IMR-90 (cell line): ENCODE measurements around the gene ADGRF5. TPM values are rescaled to one million over a fixed set of nuclear protein-coding genes. Genes with fewer than 3 reads are reported as not detected.

Experiments used
- ATAC-seq: fragments of 200-7000 bp; cut with Tn5 transposase; 2 replicates; pipeline ENCODE4 v1.9.1; 2020; ENCODE audit warnings: low read depth, mild to moderate bottlenecking, moderate library complexity
- BruUV-seq: library from RNA; stranded (reverse); fragments of 400-500 nt; replicated peaks from 2 replicates; lab custom pipeline; 2021; lab: Mats Ljungman, UMichigan
- CTCF ChIA-PET: fragments of 300-600 bp; formaldehyde crosslinking; extraction: SDS; loops from one replicate; lab custom pipeline; 2021; ENCODE audit warnings: antibody characterized with exemption; lab: Yijun Ruan, JAX
- POLR2A ChIA-PET: fragments of 300-600 bp; sonication (Branson Sonifier 250); formaldehyde crosslinking; loops from one replicate; lab custom pipeline; 2022; ENCODE audit warnings: antibody characterized with exemption; ENCODE audit not compliant: unreplicated experiment; lab: Charles Lee
- DNase-seq: peaks from one replicate; pipeline ENCODE4 v3.0.0; 2013
- H2AFZ ChIP-seq: replicated peaks from 2 replicates; pipeline ENCODE3; 2013; ENCODE audit warnings: low read length, mild to moderate bottlenecking; ENCODE audit not compliant: poor library complexity
- H2AK5ac ChIP-seq: 2 replicates; pipeline ENCODE4 v1.6.1; 2013; ENCODE audit warnings: low read depth, low read length, inconsistent platforms
- H2AK9ac ChIP-seq: replicated peaks from 2 replicates; pipeline ENCODE3; 2013; ENCODE audit warnings: mild to moderate bottlenecking, low read depth, low read length, moderate library complexity; ENCODE audit not compliant: poor library complexity
- H2BK120ac ChIP-seq: 2 replicates; pipeline ENCODE4 v1.6.1; 2013; ENCODE audit warnings: low read depth, low read length, inconsistent platforms
- H2BK15ac ChIP-seq: 3 replicates; pipeline ENCODE4 v1.6.1; 2013; ENCODE audit warnings: low read depth, low read length, inconsistent platforms
- H2BK20ac ChIP-seq: 2 replicates; pipeline ENCODE4 v1.6.1; 2013; ENCODE audit warnings: low read depth, mild to moderate bottlenecking, inconsistent platforms, low read length, moderate library complexity
- H2BK5ac ChIP-seq: 2 replicates; pipeline ENCODE4 v1.6.1; 2013; ENCODE audit warnings: mild to moderate bottlenecking, low read depth, low read length, inconsistent platforms; ENCODE audit not compliant: poor library complexity, severe bottlenecking
- H3K14ac ChIP-seq: replicated peaks from 2 replicates; pipeline ENCODE4 v1.6.1; 2013; ENCODE audit warnings: low read depth, low read length, inconsistent platforms
- H3K18ac ChIP-seq: 2 replicates; pipeline ENCODE4 v1.6.1; 2013; ENCODE audit warnings: low read depth, low read length, control low read depth
- H3K23ac ChIP-seq: 2 replicates; pipeline ENCODE4 v1.6.1; 2013; ENCODE audit warnings: low read depth, low read length, inconsistent platforms
- H3K27ac ChIP-seq: 2 replicates; pipeline ENCODE4 v1.5.1; 2013; ENCODE audit warnings: mild to moderate bottlenecking, control low read depth, low read length; ENCODE audit not compliant: insufficient read depth
- H3K27me3 ChIP-seq: 2 replicates; pipeline ENCODE4 v1.6.1; 2013; ENCODE audit warnings: low read length; ENCODE audit not compliant: control insufficient read depth, insufficient read depth
- H3K36me3 ChIP-seq: 2 replicates; pipeline ENCODE4 v1.6.1; 2013; ENCODE audit warnings: low read length, mixed read lengths; ENCODE audit not compliant: control insufficient read depth, insufficient read depth
- H3K4ac ChIP-seq: 2 replicates; pipeline ENCODE4 v1.6.1; 2013; ENCODE audit warnings: low read depth, low read length, inconsistent platforms
- H3K4me1 ChIP-seq: 2 replicates; pipeline ENCODE4 v1.6.1; 2013; ENCODE audit warnings: low read length, mixed read lengths; ENCODE audit not compliant: control insufficient read depth, insufficient read depth
- H3K4me2 ChIP-seq: 2 replicates; pipeline ENCODE4 v1.6.1; 2013; ENCODE audit warnings: low read depth, mild to moderate bottlenecking, control low read depth, low read length, moderate library complexity
- H3K4me3 ChIP-seq: 2 replicates; pipeline ENCODE4 v1.5.1; 2013; ENCODE audit warnings: low read depth, mild to moderate bottlenecking, control low read depth, low read length, moderate library complexity; ENCODE audit not compliant: insufficient read depth
- H3K56ac ChIP-seq: 2 replicates; pipeline ENCODE4 v1.6.1; 2013; ENCODE audit warnings: low read length, inconsistent platforms; ENCODE audit not compliant: insufficient read depth; ENCODE audit errors: extremely low read depth
- H3K79me1 ChIP-seq, 2 experiments: 2 replicates each; pipeline ENCODE4 v1.6.1; 2013; ENCODE audit warnings: low read length in 2 of 2, inconsistent platforms in 1 of 2, low read depth in 1 of 2
- H3K9ac ChIP-seq: 2 replicates; pipeline ENCODE4 v1.6.1; 2013; ENCODE audit warnings: low read depth, low read length, control low read depth
- H3K9me1 ChIP-seq: 2 replicates; pipeline ENCODE4 v1.6.1; 2013; ENCODE audit warnings: low read length, inconsistent platforms; ENCODE audit not compliant: insufficient read depth
- H3K9me3 ChIP-seq: 2 replicates; pipeline ENCODE4 v1.6.1; 2013; ENCODE audit warnings: low read length; ENCODE audit not compliant: control insufficient read depth, insufficient read depth
- H4K20me1 ChIP-seq: 2 replicates; pipeline ENCODE4 v1.6.1; 2013; ENCODE audit warnings: low read length, inconsistent platforms; ENCODE audit not compliant: insufficient read depth
- H4K5ac ChIP-seq: 2 replicates; pipeline ENCODE4 v1.6.1; 2013; ENCODE audit warnings: mild to moderate bottlenecking, low read depth, low read length, control low read depth
- H4K8ac ChIP-seq, 2 experiments: 2 replicates each; pipeline ENCODE4 v1.6.1; 2013; ENCODE audit warnings: low read depth in 2 of 2, low read length in 2 of 2, control low read depth in 1 of 2, inconsistent platforms in 1 of 2
- H4K91ac ChIP-seq: 2 replicates; pipeline ENCODE4 v1.6.1; 2013; ENCODE audit warnings: low read depth, low read length, inconsistent platforms; ENCODE audit not compliant: insufficient read depth
- BHLHE40 ChIP-seq: fragments of 150-350 bp; IDR thresholded peaks from 2 replicates; pipeline ENCODE4 v1.6.1; 2016; ENCODE audit warnings: mild to moderate bottlenecking, low read depth, low read length
- CEBPB ChIP-seq: IDR thresholded peaks from 2 replicates; pipeline ENCODE4 v1.6.1; 2012; ENCODE audit warnings: low read depth, low read length, improper control_type of control experiment
- CHD1 ChIP-seq: IDR thresholded peaks from 2 replicates; pipeline ENCODE4 v1.6.1; 2012; ENCODE audit warnings: low read depth, low read length, improper control_type of control experiment
- CTCF ChIP-seq: conservative IDR thresholded peaks from 2 replicates; pipeline ENCODE4 v1.5.1; 2012; ENCODE audit warnings: mild to moderate bottlenecking, low read depth, low read length, improper control_type of control experiment
- ELK1 ChIP-seq: fragments of 150-350 bp; IDR thresholded peaks from 2 replicates; pipeline ENCODE4 v1.6.1; 2016; ENCODE audit warnings: low read depth, mild to moderate bottlenecking, low read length, moderate library complexity, borderline replicate concordance
- FOS ChIP-seq: fragments of 150-350 bp; IDR thresholded peaks from 2 replicates; pipeline ENCODE4 v1.6.1; 2016; ENCODE audit warnings: low read depth, low read length
- MAFK ChIP-seq: IDR thresholded peaks from 2 replicates; pipeline ENCODE4 v1.6.1; 2012; ENCODE audit warnings: low read depth, low read length, improper control_type of control experiment
- MAZ ChIP-seq: IDR thresholded peaks from 2 replicates; pipeline ENCODE4 v1.6.1; 2012; ENCODE audit warnings: low read depth, mild to moderate bottlenecking, low read length, improper control_type of control experiment, moderate library complexity, borderline replicate concordance
- MXI1 ChIP-seq: IDR thresholded peaks from 2 replicates; pipeline ENCODE4 v1.6.1; 2012; ENCODE audit warnings: low read depth, mild to moderate bottlenecking, low read length, moderate library complexity, borderline replicate concordance
- NFE2L2 ChIP-seq: fragments of 150-350 bp; IDR thresholded peaks from 2 replicates; pipeline ENCODE4 v1.6.1; 2016; ENCODE audit warnings: low read depth, mild to moderate bottlenecking, low read length
- POLR2A ChIP-seq: IDR thresholded peaks from 2 replicates; pipeline ENCODE4 v1.6.1; 2012; ENCODE audit warnings: mild to moderate bottlenecking, low read depth, low read length
- RAD21 ChIP-seq: IDR thresholded peaks from 2 replicates; pipeline ENCODE4 v1.6.1; 2012; ENCODE audit warnings: low read length, improper control_type of control experiment
- RCOR1 ChIP-seq: IDR thresholded peaks from 2 replicates; pipeline ENCODE4 v1.6.1; 2012; ENCODE audit warnings: mild to moderate bottlenecking, low read length, improper control_type of control experiment; ENCODE audit not compliant: insufficient replicate concordance
- RFX5 ChIP-seq: IDR thresholded peaks from 2 replicates; pipeline ENCODE4 v1.8.0; 2012; ENCODE audit warnings: low read depth, mild to moderate bottlenecking, low read length, moderate library complexity
- SMC3 ChIP-seq: fragments of 150-350 bp; IDR thresholded peaks from 2 replicates; pipeline ENCODE4 v1.6.1; 2016; ENCODE audit warnings: low read depth, mild to moderate bottlenecking, antibody characterized with exemption, low read length, moderate library complexity
- USF2 ChIP-seq: fragments of 150-350 bp; IDR thresholded peaks from 2 replicates; pipeline ENCODE4 v1.6.1; 2017; ENCODE audit warnings: mild to moderate bottlenecking, antibody characterized with exemption, low read length, low read depth
- WGBS, 2 experiments: methylation state at CpG; one replicate each; pipeline versions ENCODE4 v1.1.5 to v1.1.7; 2013; ENCODE audit warnings: missing lambda C conversion rate in 2 of 2; ENCODE audit not compliant: insufficient read length in 1 of 2; ENCODE audit errors: extremely low coverage in 2 of 2; 5-methylcytosine and 5-hydroxymethylcytosine counted together
- dilution Hi-C: fragments of 300-500 bp; cut with HindIII; formaldehyde crosslinking; loops from one replicate; pipeline ENCODE4 v1.14.3; 2018; ENCODE audit warnings: low sequenced_read_pairs; ENCODE audit not compliant: unreplicated experiment
- in situ Hi-C: fragments of 300-500 bp; cut with MboI; formaldehyde crosslinking; loops from 3 replicates; pipeline ENCODE4 v1.14.3; 2019; ENCODE audit warnings: low sequenced_read_pairs, inconsistent platforms, mixed read lengths
- intact Hi-C: fragments of 100-400 bp; cut with micrococcal nuclease; formaldehyde crosslinking; loops from 2 replicates; pipeline ENCODE4 v1.10.0; 2022
- polyA plus RNA-seq, 3 experiments: library from polyadenylated mRNA; depleted of rRNA; stranded (reverse); fragments of >200 nt; gene quantifications; 2 replicates each; pipeline ENCODE4 v1.2.3, GENCODE V29; 2012; ENCODE audit warnings: low replicate concordance in 1 of 3
- total RNA-seq: library from RNA; depleted of rRNA; stranded (reverse); fragments of >200 nt; gene quantifications from 2 replicates; pipeline ENCODE4 v1.2.3, GENCODE V29; 2012

ADGRF5 gene
- total and polyA plus RNA-seq, 2 of the 4 experiments (the other 2 are of a cell fraction) = not detected

GRCh38 chr6:46937642-46938041, 15.9 kb upstream of the ADGRF5 start:
- Histone ChIP-seq H3K36me3 (no peaks in the 10 kb centered on the region), H2BK20ac (no peak overlapping the region), H3K27ac (no peak overlapping the region), H3K79me1 (no peaks in the 10 kb centered on the region), H4K20me1 (no peaks in the 10 kb centered on the region), H3K56ac (no peak overlapping the region), H3K4me3 (no peak overlapping the region), H3K27me3 (no peaks in the 10 kb centered on the region), H2BK5ac (no peak overlapping the region), H3K4ac (no peak overlapping the region), H3K14ac (no peak overlapping the region), H3K4me1 (no peaks in the 10 kb centered on the region), H3K9me3 (no peaks in the 10 kb centered on the region), H2AFZ (no peak overlapping the region), H2BK120ac (no peak overlapping the region), H4K8ac (no peak overlapping the region), H2BK15ac (no peak overlapping the region), H2AK5ac (no peak overlapping the region), H3K9ac (no peak overlapping the region), H3K9me1 (no peaks in the 10 kb centered on the region), H2AK9ac (no peak overlapping the region), H3K23ac (no peak overlapping the region), H4K5ac (no peak overlapping the region), H3K4me2 (no peak overlapping the region), H4K91ac (no peak overlapping the region), H3K18ac (no peak overlapping the region)
- intact Hi-C loops = no loop called here
- in situ Hi-C loops = no loop called here
- no peak for ATAC-seq
- POLR2A ChIA-PET = no interaction called here
- dilution Hi-C loops = no loop called here
- CTCF ChIA-PET = no interaction called here
- no CpG with 5 or more reads among the region's 4 CpGs for WGBS, 2 experiments
- TF ChIP-seq MAFK = no peak
- TF ChIP-seq MXI1 = no peak
- TF ChIP-seq SMC3 = no peak
- TF ChIP-seq CEBPB = no peak
- TF ChIP-seq RAD21 = no peak
- TF ChIP-seq FOS = no peak
- TF ChIP-seq CHD1 = no peak
- no peak for TF ChIP-seq USF2
- TF ChIP-seq MAZ = no peak
- no peak for TF ChIP-seq RCOR1
- no peak for TF ChIP-seq CTCF
- TF ChIP-seq ELK1 = no peak
- TF ChIP-seq RFX5 = no peak
- no peak for TF ChIP-seq BHLHE40
- TF ChIP-seq NFE2L2 = no peak
- no peak for TF ChIP-seq POLR2A
- BruUV-seq = no TSS peak
- no peak for DNase-seq
